Neural cell (in vitro differentiated cells): ENCODE measurements around the gene CFAP299. TPM values are rescaled to one million over a fixed set of nuclear protein-coding genes. Genes with fewer than 3 reads are reported as not detected.

Source experiments
- H2AFZ ChIP-seq: fragments of 200-600, 300-800 bp; sonication (generic), shearing (Covaris generic); 2 replicates; pipeline ENCODE4 v1.6.0; 2014; ENCODE audit warnings: low read depth, mild to moderate bottlenecking, antibody characterized with exemption, low read length, moderate library complexity
- H3F3A ChIP-seq: fragments of 200-600 bp; shearing (Covaris generic); 2 replicates; pipeline ENCODE4 v1.6.1; 2016; ENCODE audit warnings: mild to moderate bottlenecking, moderate library complexity, mixed read lengths, antibody characterized with exemption, low read length; ENCODE audit not compliant: insufficient read depth, poor library complexity, severe bottlenecking
- H3K27ac ChIP-seq: fragments of 200-600, 300-800 bp; sonication (generic), shearing (Covaris generic); 2 replicates; pipeline ENCODE4 v1.5.1; 2014; ENCODE audit warnings: mild to moderate bottlenecking, low read length, moderate library complexity
- H3K27me3 ChIP-seq: fragments of 300-800, 200-600 bp; sonication (generic), shearing (Covaris generic); 2 replicates; pipeline ENCODE4 v1.6.0; 2014; ENCODE audit warnings: mild to moderate bottlenecking, low read depth, low read length, moderate library complexity; ENCODE audit not compliant: insufficient read depth
- H3K36me3 ChIP-seq: fragments of 300-800, 200-600 bp; sonication (generic), shearing (Covaris generic); 2 replicates; pipeline ENCODE4 v1.5.1; 2014; ENCODE audit warnings: mild to moderate bottlenecking, antibody characterized with exemption, low read length, moderate library complexity; ENCODE audit not compliant: insufficient read depth
- H3K4me2 ChIP-seq: fragments of 300-800, 200-600 bp; sonication (generic), shearing (Covaris generic); 2 replicates; pipeline ENCODE4 v1.6.0; 2014; ENCODE audit warnings: mild to moderate bottlenecking, low read length
- H3K4me3 ChIP-seq: fragments of 300-800, 200-600 bp; sonication (generic), shearing (Covaris generic); 2 replicates; pipeline ENCODE4 v1.5.1; 2014; ENCODE audit warnings: mild to moderate bottlenecking, low read length, moderate library complexity
- H3K79me2 ChIP-seq: fragments of 200-600 bp; shearing (Covaris generic); replicated peaks from 2 replicates; pipeline ENCODE4 v1.6.0; 2014; ENCODE audit warnings: mild to moderate bottlenecking, low read length, moderate library complexity; ENCODE audit not compliant: insufficient read depth
- H3K9ac ChIP-seq: fragments of 300-800, 200-600 bp; sonication (generic), shearing (Covaris generic); 2 replicates; pipeline ENCODE4 v1.6.1; 2016; ENCODE audit warnings: mild to moderate bottlenecking, low read length, mixed read lengths
- H3K9me2 ChIP-seq: fragments of 200-600 bp; shearing (Covaris generic); 2 replicates; pipeline ENCODE4 v1.6.1; 2016; ENCODE audit warnings: mild to moderate bottlenecking, low read length, mixed read lengths; ENCODE audit not compliant: insufficient read depth
- H3K9me3 ChIP-seq: fragments of 200-600, 300-800 bp; sonication (generic), shearing (Covaris generic); 2 replicates; pipeline ENCODE4 v1.6.1; 2016; ENCODE audit warnings: mild to moderate bottlenecking, mixed run types, low read length, moderate library complexity, mixed read lengths
- H4K20me1 ChIP-seq: fragments of 200-600 bp; shearing (Covaris generic); 2 replicates; pipeline ENCODE4 v1.6.1; 2016; ENCODE audit warnings: mild to moderate bottlenecking, mixed run types; ENCODE audit not compliant: insufficient read depth
- EP300 ChIP-seq: fragments of 450-650 bp; conservative IDR thresholded peaks from 2 replicates; pipeline ENCODE4 v1.6.1; 2014; ENCODE audit warnings: antibody characterized with exemption, mild to moderate bottlenecking, moderate library complexity; ENCODE audit not compliant: poor library complexity, severe bottlenecking
- EZH2 ChIP-seq: fragments of 200-600, 300-800 bp; shearing (Covaris generic), sonication (generic); IDR thresholded peaks from 2 replicates; pipeline ENCODE4 v1.6.1; 2014; ENCODE audit warnings: antibody characterized with exemption, low read length, borderline replicate concordance, mild to moderate bottlenecking; ENCODE audit not compliant: insufficient read depth, poor library complexity, severe bottlenecking
- MXI1 ChIP-seq: fragments of 450-650 bp; conservative IDR thresholded peaks from 2 replicates; pipeline ENCODE4 v1.6.1; 2014; ENCODE audit warnings: antibody characterized with exemption, mild to moderate bottlenecking; ENCODE audit not compliant: poor library complexity, severe bottlenecking
- POLR2AphosphoS5 ChIP-seq: IDR thresholded peaks from 2 replicates; pipeline ENCODE4 v1.6.1; 2012
- RAD21 ChIP-seq: fragments of 450-650 bp; conservative IDR thresholded peaks from 2 replicates; pipeline ENCODE4 v1.6.1; 2014; ENCODE audit warnings: antibody characterized with exemption, mild to moderate bottlenecking, moderate library complexity
- SMC3 ChIP-seq: fragments of 450-650 bp; conservative IDR thresholded peaks from 2 replicates; pipeline ENCODE4 v1.6.1; 2014; ENCODE audit warnings: antibody characterized with exemption, mild to moderate bottlenecking, moderate library complexity; ENCODE audit not compliant: poor library complexity
- TAF1 ChIP-seq: IDR thresholded peaks from 2 replicates; pipeline ENCODE4 v1.6.1; 2012; ENCODE audit warnings: low read depth
- polyA plus RNA-seq: library from polyadenylated mRNA; depleted of rRNA; stranded (reverse); fragments of >200 nt; gene quantifications from 2 replicates; pipeline ENCODE4 v1.2.3, GENCODE V29; 2014
- TF ChIP-seq, protein P1 (sequence below): fragments of 450-650 bp; IDR thresholded peaks from 2 replicates; pipeline ENCODE4 v1.5.1; 2014; ENCODE audit warnings: antibody characterized with exemption, mild to moderate bottlenecking, moderate library complexity; ENCODE audit not compliant: poor library complexity, severe bottlenecking
- TF ChIP-seq, protein P2 (sequence below): IDR thresholded peaks from 2 replicates; pipeline ENCODE4 v1.6.1; 2012; ENCODE audit warnings: borderline replicate concordance

The CFAP299 gene
- polyA plus RNA-seq, 1 donor from 2014 or later = not detected

DNA sequence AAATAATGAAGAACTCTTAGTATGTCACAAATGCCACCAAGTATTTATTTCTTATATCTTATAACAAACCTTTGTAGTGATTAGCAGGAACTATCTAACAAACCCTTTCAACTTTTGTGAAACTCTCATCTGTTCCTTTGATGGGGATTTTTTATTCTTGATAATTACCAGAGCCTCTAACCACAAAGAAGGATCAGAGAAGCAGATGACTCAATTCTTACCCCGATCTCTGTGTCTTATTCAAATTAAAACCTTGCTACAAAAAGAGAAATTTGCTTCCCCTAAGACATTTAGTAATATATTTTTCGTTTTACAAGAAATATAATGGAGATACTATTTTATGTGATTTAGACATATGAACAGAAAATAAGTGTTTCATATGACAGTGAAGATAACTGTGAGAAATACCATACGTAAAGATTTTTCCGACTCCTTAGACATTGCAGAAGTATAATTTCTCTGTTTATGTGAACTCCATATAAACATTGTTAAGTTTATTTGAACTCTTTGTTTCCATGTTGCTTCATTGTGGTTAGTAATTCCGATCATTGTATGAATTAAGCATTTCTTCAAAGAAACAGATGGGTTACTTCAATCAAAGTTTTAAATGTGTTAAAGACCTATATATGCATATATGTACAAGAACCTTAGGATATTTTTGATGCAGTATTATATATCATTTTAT lies 205.4 kb downstream of the CFAP299 start:
- no peaks in the 10 kb centered on the region for H3F3A ChIP-seq
- no peak overlapping the region for H3K4me3 ChIP-seq
- no peak overlapping the region for H3K4me2 ChIP-seq
- no peak overlapping the region for H3K9ac ChIP-seq
- H3K79me2 ChIP-seq = no peaks in the 10 kb centered on the region
- no peaks in the 10 kb centered on the region for H4K20me1 ChIP-seq
- no peaks in the 10 kb centered on the region for H3K27me3 ChIP-seq
- H3K36me3 ChIP-seq = no peaks in the 10 kb centered on the region
- H3K9me3 ChIP-seq = no peaks in the 10 kb centered on the region
- TF ChIP-seq POLR2AphosphoS5 = no peak
- TF ChIP-seq MXI1 = no peak
- no peak for TF ChIP-seq SMC3
- TF ChIP-seq, protein P1, sequence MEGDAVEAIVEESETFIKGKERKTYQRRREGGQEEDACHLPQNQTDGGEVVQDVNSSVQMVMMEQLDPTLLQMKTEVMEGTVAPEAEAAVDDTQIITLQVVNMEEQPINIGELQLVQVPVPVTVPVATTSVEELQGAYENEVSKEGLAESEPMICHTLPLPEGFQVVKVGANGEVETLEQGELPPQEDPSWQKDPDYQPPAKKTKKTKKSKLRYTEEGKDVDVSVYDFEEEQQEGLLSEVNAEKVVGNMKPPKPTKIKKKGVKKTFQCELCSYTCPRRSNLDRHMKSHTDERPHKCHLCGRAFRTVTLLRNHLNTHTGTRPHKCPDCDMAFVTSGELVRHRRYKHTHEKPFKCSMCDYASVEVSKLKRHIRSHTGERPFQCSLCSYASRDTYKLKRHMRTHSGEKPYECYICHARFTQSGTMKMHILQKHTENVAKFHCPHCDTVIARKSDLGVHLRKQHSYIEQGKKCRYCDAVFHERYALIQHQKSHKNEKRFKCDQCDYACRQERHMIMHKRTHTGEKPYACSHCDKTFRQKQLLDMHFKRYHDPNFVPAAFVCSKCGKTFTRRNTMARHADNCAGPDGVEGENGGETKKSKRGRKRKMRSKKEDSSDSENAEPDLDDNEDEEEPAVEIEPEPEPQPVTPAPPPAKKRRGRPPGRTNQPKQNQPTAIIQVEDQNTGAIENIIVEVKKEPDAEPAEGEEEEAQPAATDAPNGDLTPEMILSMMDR = no peak
- TF ChIP-seq EZH2 = no peak
- no peak for TF ChIP-seq RAD21
- TF ChIP-seq, protein P2, sequence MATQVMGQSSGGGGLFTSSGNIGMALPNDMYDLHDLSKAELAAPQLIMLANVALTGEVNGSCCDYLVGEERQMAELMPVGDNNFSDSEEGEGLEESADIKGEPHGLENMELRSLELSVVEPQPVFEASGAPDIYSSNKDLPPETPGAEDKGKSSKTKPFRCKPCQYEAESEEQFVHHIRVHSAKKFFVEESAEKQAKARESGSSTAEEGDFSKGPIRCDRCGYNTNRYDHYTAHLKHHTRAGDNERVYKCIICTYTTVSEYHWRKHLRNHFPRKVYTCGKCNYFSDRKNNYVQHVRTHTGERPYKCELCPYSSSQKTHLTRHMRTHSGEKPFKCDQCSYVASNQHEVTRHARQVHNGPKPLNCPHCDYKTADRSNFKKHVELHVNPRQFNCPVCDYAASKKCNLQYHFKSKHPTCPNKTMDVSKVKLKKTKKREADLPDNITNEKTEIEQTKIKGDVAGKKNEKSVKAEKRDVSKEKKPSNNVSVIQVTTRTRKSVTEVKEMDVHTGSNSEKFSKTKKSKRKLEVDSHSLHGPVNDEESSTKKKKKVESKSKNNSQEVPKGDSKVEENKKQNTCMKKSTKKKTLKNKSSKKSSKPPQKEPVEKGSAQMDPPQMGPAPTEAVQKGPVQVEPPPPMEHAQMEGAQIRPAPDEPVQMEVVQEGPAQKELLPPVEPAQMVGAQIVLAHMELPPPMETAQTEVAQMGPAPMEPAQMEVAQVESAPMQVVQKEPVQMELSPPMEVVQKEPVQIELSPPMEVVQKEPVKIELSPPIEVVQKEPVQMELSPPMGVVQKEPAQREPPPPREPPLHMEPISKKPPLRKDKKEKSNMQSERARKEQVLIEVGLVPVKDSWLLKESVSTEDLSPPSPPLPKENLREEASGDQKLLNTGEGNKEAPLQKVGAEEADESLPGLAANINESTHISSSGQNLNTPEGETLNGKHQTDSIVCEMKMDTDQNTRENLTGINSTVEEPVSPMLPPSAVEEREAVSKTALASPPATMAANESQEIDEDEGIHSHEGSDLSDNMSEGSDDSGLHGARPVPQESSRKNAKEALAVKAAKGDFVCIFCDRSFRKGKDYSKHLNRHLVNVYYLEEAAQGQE = no peak
- no peak for TF ChIP-seq TAF1
- TF ChIP-seq EP300 = no peak
- H3K9me2 ChIP-seq = no peaks in the 10 kb centered on the region
- H2AFZ ChIP-seq = no peak overlapping the region
- no peak overlapping the region for H3K27ac ChIP-seq

DNA sequence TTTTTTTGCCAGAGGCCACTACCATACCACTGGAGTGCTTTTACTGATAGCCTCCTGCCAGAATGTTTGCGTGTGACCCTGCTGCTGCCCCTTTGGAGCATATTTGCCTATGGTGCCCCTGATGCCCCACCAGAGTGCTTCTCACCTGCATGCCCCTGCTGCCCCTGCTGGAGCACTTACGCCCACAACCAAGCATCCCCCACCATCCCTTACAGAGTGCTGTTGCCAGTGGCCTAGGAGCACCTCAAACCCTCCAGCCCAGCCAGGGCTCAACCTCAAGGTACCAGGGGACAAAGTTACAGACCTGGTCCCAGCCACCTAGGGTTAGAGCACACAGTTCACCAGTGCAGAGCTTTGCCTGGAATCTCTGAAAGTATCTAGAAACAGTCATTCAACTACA lies 207.2 kb downstream of the CFAP299 start:
- Histone ChIP-seq H4K20me1 (no peaks in the 10 kb centered on the region), H3K36me3 (no peaks in the 10 kb centered on the region), H3F3A (no peaks in the 10 kb centered on the region), H3K4me3 (no peak overlapping the region), H2AFZ (no peak overlapping the region), H3K9me3 (no peaks in the 10 kb centered on the region), H3K4me2 (no peak overlapping the region), H3K79me2 (no peaks in the 10 kb centered on the region), H3K9me2 (no peaks in the 10 kb centered on the region), H3K9ac (no peak overlapping the region), H3K27ac (no peak overlapping the region), H3K27me3 (no peaks in the 10 kb centered on the region)
- TF ChIP-seq, protein P2 = no peak
- TF ChIP-seq RAD21 (no peak), TAF1 (no peak), POLR2AphosphoS5 (no peak), EZH2 (no peak), MXI1 (no peak), EP300 (no peak), SMC3 (no peak)
- TF ChIP-seq, protein P1 = no peak
